ENCODE data around the gene MACO1.

DNA sequence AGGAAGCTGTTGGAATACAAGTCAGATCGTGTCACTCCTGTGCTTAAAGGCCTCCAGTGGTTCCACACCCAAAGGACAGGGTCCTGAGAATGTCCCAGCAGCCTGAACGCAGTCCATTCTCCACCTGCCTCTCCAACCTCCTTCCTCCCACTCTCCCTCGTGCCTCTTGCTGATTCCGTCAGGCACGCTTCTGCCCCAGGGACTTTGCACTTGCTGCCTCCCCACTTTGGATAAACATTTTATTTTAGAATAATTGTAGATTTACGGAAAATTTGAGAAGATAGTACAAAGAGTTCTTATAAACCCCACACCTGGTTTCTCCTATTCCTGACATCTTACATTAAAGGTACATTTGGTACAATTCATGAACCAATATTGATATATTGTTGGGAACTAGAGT is 84.3 kb downstream of the MACO1 start:
- TF ChIP-seq, protein P1, sequence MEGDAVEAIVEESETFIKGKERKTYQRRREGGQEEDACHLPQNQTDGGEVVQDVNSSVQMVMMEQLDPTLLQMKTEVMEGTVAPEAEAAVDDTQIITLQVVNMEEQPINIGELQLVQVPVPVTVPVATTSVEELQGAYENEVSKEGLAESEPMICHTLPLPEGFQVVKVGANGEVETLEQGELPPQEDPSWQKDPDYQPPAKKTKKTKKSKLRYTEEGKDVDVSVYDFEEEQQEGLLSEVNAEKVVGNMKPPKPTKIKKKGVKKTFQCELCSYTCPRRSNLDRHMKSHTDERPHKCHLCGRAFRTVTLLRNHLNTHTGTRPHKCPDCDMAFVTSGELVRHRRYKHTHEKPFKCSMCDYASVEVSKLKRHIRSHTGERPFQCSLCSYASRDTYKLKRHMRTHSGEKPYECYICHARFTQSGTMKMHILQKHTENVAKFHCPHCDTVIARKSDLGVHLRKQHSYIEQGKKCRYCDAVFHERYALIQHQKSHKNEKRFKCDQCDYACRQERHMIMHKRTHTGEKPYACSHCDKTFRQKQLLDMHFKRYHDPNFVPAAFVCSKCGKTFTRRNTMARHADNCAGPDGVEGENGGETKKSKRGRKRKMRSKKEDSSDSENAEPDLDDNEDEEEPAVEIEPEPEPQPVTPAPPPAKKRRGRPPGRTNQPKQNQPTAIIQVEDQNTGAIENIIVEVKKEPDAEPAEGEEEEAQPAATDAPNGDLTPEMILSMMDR (IDR thresholded peaks at IDR 0.05; ENCODE audit: low read length): no peak
- TF ChIP-seq EZH2 (optimal IDR thresholded peaks at IDR 0.05; ENCODE audit: low read depth, low read length): no peak

Measured in MM.1S (cell line).